GM12865 (cell line): Measurements from ENCODE around the gene USP27X.

ENCODE experiments used
- DNase-seq: peaks from one replicate; pipeline ENCODE4 v3.0.0; 2010; ENCODE audit warnings: low read depth
- H3K4me3 ChIP-seq: 2 replicates; pipeline ENCODE4 v1.5.1; 2011; ENCODE audit warnings: mild to moderate bottlenecking, low read depth, low read length, control low read depth
- TF ChIP-seq, protein P1 (sequence below): IDR thresholded peaks from 2 replicates; pipeline ENCODE4 v1.5.1; 2011; ENCODE audit warnings: low read length, control low read depth, low read depth, inconsistent platforms; ENCODE audit not compliant: insufficient read depth; ENCODE audit errors: missing control alignments

USP27X gene

DNA sequence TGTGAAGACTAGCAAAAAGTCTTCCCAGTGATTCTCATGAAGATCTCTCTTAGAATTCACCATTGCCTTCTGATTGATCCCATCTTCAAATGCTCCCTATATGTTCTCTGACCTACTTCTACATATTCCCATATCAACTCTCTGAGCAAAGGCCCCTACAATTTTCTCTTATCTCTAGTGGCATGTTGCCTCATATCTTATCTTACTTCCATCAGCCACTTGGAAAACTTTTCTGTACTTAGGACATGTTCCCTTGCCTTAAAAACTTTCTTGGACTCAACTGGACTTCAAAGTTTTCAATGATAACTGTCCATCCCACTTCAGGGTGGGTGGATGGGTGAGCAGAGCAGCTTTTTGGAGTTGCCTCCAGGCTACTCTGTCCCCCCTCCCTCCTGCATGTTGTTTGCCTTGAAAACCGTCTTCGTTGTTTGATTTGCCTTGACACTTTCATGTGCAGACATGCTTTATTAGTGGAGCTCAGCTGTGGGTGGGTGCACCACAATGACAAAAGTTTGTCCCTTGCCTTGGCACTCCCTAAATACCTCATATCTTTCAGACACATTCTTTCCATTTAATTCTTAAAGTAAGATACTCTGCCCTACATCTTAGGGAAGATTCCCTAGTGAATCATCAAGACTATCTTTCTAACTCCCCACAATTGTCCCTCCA, 18.3 kb upstream of the USP27X start:
- no peak for DNase-seq
- H3K4me3 ChIP-seq: no peak overlapping the region
- TF ChIP-seq, protein P1, sequence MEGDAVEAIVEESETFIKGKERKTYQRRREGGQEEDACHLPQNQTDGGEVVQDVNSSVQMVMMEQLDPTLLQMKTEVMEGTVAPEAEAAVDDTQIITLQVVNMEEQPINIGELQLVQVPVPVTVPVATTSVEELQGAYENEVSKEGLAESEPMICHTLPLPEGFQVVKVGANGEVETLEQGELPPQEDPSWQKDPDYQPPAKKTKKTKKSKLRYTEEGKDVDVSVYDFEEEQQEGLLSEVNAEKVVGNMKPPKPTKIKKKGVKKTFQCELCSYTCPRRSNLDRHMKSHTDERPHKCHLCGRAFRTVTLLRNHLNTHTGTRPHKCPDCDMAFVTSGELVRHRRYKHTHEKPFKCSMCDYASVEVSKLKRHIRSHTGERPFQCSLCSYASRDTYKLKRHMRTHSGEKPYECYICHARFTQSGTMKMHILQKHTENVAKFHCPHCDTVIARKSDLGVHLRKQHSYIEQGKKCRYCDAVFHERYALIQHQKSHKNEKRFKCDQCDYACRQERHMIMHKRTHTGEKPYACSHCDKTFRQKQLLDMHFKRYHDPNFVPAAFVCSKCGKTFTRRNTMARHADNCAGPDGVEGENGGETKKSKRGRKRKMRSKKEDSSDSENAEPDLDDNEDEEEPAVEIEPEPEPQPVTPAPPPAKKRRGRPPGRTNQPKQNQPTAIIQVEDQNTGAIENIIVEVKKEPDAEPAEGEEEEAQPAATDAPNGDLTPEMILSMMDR: no peak

DNA sequence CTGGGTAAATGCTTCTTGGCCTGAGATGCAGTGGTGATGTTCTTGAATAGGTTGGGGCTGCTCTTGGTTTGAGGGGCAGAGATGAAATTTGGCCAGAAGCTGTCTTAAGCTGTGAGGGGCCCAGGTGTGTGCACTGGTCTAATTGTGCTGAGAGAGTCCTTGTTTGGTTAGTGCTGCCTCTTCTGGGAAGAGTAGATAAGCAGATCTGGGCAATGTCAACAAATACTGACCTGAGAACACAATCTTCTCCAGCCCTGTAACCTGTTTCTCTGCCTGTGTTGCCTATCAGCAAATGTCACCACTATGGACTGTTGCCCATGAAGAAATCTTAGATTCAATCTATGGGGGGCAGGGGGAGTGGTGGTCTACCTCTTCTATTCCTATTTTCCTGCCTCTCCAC, 17.2 kb upstream of the USP27X start:
- H3K4me3 ChIP-seq: no peak overlapping the region
- DNase-seq: no peak
- TF ChIP-seq, protein P1: no peak

DNA sequence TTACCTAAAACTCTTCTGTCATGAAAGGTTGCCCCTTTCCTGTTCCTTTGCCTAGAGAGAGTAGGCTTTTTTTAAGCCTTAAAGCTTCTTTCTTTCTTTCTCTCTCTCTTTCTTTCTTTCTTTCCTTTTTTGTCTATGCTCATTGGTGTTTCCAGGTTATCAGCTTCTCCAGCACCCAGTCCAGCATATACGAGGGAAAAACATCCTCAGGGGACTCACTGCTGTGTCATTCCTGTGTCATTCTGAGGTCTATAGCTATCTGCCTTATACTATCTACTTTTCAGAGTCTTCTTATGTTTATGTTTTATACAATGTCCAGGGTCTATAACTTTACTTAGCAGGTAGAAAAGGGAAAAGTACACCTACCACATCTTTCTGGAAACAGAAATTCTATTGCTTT, 10.5 kb upstream of the USP27X start:
- TF ChIP-seq, protein P1: no peak
- no peak overlapping the region for H3K4me3 ChIP-seq
- no peak for DNase-seq

DNA sequence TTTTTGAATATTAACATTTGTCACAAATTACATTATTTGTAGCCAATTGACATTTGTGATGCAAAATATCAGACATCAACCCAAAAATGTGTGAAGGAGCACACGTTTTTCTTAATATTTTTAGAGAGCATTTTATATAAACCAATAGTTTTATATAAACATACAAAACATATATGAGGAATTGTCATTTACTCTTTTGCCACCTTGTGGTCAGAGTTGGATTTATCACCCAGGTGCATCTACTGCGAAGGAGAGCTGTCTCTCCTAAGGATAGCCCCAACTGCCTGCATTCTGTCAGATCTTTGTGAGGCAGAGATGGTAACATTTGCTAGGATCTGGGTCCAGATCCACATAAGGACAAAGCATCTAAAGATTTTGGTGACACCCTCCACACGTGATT, 2.5 kb upstream of the USP27X start:
- H3K4me3 ChIP-seq: no peak overlapping the region
- TF ChIP-seq, protein P1: peak; percentile 27
- peak; percentile 46 for DNase-seq

DNA sequence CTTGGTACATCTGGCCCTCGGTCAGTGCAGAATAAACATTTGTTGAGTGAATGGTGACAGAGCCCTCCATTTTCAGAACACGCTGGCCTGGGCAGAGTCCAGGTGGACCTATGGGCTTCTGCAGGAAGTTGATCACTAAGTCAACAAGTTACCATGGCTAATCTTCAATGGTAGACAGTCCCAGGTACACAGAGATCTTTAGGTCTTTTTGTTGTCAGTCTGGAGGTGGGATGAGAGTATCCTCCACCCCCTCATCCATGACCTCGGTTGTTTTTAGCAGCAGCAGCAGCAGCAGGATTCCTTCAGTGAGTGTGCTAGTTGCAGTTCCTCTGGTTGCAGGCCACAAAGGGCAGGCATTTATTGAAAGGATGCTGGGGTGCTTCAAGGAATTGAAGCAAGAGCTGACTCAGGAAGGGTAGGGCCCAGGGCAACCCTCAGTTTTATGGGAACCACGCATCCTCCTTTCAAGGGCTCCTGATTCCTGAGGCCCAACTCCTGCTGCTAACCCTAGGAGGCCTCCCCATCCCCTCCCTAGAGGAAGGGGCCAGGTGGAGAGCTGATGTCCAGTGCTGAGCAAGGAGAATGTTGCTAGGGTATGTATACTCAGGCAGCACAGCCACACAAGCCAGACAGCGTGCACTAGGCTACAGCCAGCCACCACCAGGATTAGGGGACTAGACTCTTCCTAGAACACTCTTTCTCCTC, 1.7 kb upstream of the USP27X start:
- no peak for DNase-seq
- H3K4me3 ChIP-seq: no peak overlapping the region
- TF ChIP-seq, protein P1: no peak

DNA sequence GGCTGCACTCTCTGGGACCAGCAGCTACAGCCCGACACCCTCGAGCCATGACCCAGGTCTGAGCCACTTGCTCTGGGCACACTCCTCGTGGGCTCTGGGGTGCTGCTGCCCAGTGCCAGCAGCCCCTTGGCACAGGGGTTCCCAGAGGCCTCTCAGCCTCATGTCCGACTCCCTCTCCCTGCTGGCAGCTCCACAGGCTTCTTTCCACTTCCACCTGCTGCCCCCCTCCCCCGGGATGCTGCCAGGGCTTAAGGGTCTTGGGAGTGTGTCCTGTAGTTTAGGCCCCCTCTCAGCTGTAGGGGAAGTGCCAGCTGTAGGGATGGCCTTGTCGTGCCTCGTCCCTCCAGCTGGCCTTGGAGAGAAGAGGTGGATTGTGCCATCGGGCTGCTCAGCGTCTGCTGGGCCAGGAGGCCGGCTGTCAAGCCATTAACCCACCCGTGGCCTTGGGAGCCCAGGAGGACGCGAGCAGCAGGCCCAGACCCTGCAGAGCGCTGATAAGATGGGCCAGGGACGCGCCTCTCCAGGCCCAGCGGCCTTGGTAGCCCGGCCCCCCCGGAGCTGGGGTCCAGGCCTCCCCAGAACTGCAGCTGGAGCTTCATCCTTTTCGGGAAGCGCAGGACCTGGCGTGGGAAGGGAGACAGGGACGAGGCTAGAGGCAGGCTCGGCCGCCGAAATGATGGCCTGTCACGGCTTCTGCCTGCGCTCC, 1.0 kb upstream of the USP27X start:
- peak overlapping the region; percentile 54 for H3K4me3 ChIP-seq
- no peak for DNase-seq
- TF ChIP-seq, protein P1: no peak
